ENCODE results near the gene MRPL4. TPM values are rescaled to one million over a fixed set of nuclear protein-coding genes. Genes with fewer than 3 reads are reported as not detected.
"Not testable (repeated sequence)": the region's sequence is repeated elsewhere in the genome, so short reads cannot be mapped to it uniquely, and the experiment has no call there.

The MRPL4 gene
- total RNA-seq, 3 donors from 2014 or later (not counting 1 experiment from before 2014, with no cell fraction given) = 34.5 to 41.6 (median 40.2) TPM

GRCh38 chr19:10233946-10234345 is 18.1 kb upstream of the MRPL4 start:
- H3K36me3 Mint-ChIP-seq = no peaks in the 10 kb centered on the region
- DNase-seq (no peak), ATAC-seq (no peak)
- H3K27ac Mint-ChIP-seq = no peak overlapping the region
- H3K9me3 Mint-ChIP-seq = no peaks in the 10 kb centered on the region
- no peak overlapping the region for H3K27ac ChIP-seq (ENCODE audit: low read length)
- WGBS (ENCODE audit: insufficient coverage) = 89% methylated on average over 4 of the region's 4 CpGs
- H3K27me3 Mint-ChIP-seq (ENCODE audit: low read depth in 2 of 2) = no peaks in the 10 kb centered on the region
- H3K36me3 ChIP-seq (ENCODE audit: control insufficient read depth, insufficient read depth, low read length) = no peaks in the 10 kb centered on the region
- no peaks in the 10 kb centered on the region for H3K9me3 ChIP-seq (ENCODE audit: control insufficient read depth, insufficient read depth, low read length)
- peaks cover 16 to 27% of the 10 kb centered on the region in 2 donors for H3K4me1 Mint-ChIP-seq
- no peak overlapping the region for H3K4me3 Mint-ChIP-seq
- intact Hi-C loops (cut with micrococcal nuclease) = loop anchor here (5.0 kb wide), 1 partner anchor 302 kb away; no protein-coding TSS in a partner anchor
- H3K4me1 ChIP-seq (ENCODE audit: control insufficient read depth, insufficient read depth, low read length) = peaks cover 52% of the 10 kb centered on the region
- no peaks in the 10 kb centered on the region for H3K27me3 ChIP-seq (ENCODE audit: control insufficient read depth, insufficient read depth, low read length)
- no peak overlapping the region for H3K4me3 ChIP-seq (ENCODE audit: low read length)
- no peak for TF ChIP-seq CTCF (IDR thresholded peaks at IDR 0.05)

- no peaks in the 10 kb centered on the region for H3K27me3 ChIP-seq (ENCODE audit: control insufficient read depth, insufficient read depth, low read length)
- H3K27ac Mint-ChIP-seq = peak overlapping the region; percentile 99 to 100
- no peak overlapping the region for H3K4me3 ChIP-seq (ENCODE audit: low read length)
- 100% methylated on average over 1 of the region's 4 CpGs for WGBS (ENCODE audit: insufficient coverage)
- intact Hi-C loops (cut with micrococcal nuclease) = no loop called here
- ATAC-seq (no peak), DNase-seq (no peak)
- no peaks in the 10 kb centered on the region for H3K9me3 Mint-ChIP-seq
- peak overlapping the region; percentile 40 for H3K4me3 Mint-ChIP-seq
- H3K4me1 ChIP-seq (ENCODE audit: control insufficient read depth, insufficient read depth, low read length) = peaks cover 42% of the 10 kb centered on the region
- peaks cover 10 to 18% of the 10 kb centered on the region in 2 donors for H3K4me1 Mint-ChIP-seq
- no peaks in the 10 kb centered on the region for H3K27me3 Mint-ChIP-seq (ENCODE audit: low read depth in 2 of 2)
- no peaks in the 10 kb centered on the region for H3K36me3 ChIP-seq (ENCODE audit: control insufficient read depth, insufficient read depth, low read length)
- no peaks in the 10 kb centered on the region for H3K36me3 Mint-ChIP-seq
- H3K9me3 ChIP-seq (ENCODE audit: control insufficient read depth, insufficient read depth, low read length) = no peaks in the 10 kb centered on the region
- H3K27ac ChIP-seq (ENCODE audit: low read length) = peak overlapping the region; percentile 71
- no peak for TF ChIP-seq CTCF (IDR thresholded peaks at IDR 0.05)
These were observed 17.0 kb upstream of the MRPL4 start for GRCh38 chr19:10235003-10235402.

GRCh38 chr19:10235409-10235808 is 16.6 kb upstream of the MRPL4 start:
- H3K9me3 Mint-ChIP-seq = not testable (repeated sequence)
- 83% methylated on average over 5 of the region's 7 CpGs for WGBS (ENCODE audit: insufficient coverage)

GRCh38 chr19:10237702-10238101 is 14.3 kb upstream of the MRPL4 start:
- Mint-ChIP-seq H3K36me3 (no peaks in the 10 kb centered on the region), H3K9me3 (no peaks in the 10 kb centered on the region), H3K4me3 (no peak overlapping the region), H3K27me3 (ENCODE audit: low read depth in 2 of 2) (no peaks in the 10 kb centered on the region), H3K27ac (peak overlapping the region; percentile 69 to 76), H3K4me1 (peaks cover 10 to 18% of the 10 kb centered on the region in 2 donors)
- peaks cover 30% of the 10 kb centered on the region for H3K4me1 ChIP-seq (ENCODE audit: control insufficient read depth, insufficient read depth, low read length)
- intact Hi-C loops (cut with micrococcal nuclease) = loop anchor here (2.0 kb wide), 1 partner anchor 33 kb away; the partner anchor contains the start of gene ICAM1
- H3K36me3 ChIP-seq (ENCODE audit: control insufficient read depth, insufficient read depth, low read length) = no peaks in the 10 kb centered on the region
- DNase-seq = no peak
- TF ChIP-seq CTCF (IDR thresholded peaks at IDR 0.05) = no peak
- 100% methylated on average over 4 of the region's 6 CpGs for WGBS (ENCODE audit: insufficient coverage)
- no peak for ATAC-seq
- no peaks in the 10 kb centered on the region for H3K9me3 ChIP-seq (ENCODE audit: control insufficient read depth, insufficient read depth, low read length)
- no peaks in the 10 kb centered on the region for H3K27me3 ChIP-seq (ENCODE audit: control insufficient read depth, insufficient read depth, low read length)
- no peak overlapping the region for H3K4me3 ChIP-seq (ENCODE audit: low read length)
- no peak overlapping the region for H3K27ac ChIP-seq (ENCODE audit: low read length)

More at GRCh38 chr19:10235409-10235808, 16.6 kb upstream of the MRPL4 start:
- H3K36me3 Mint-ChIP-seq; H3K4me3 ChIP-seq (ENCODE audit: low read length); ATAC-seq; H3K36me3 ChIP-seq (ENCODE audit: control insufficient read depth, insufficient read depth, low read length); H3K27me3 Mint-ChIP-seq (ENCODE audit: low read depth in 2 of 2); DNase-seq; H3K27me3 ChIP-seq (ENCODE audit: control insufficient read depth, insufficient read depth, low read length); H3K9me3 ChIP-seq (ENCODE audit: control insufficient read depth, insufficient read depth, low read length); intact Hi-C loops (cut with micrococcal nuclease): not testable (repeated sequence)
- peaks cover 10 to 18% of the 10 kb centered on the region in 2 donors for H3K4me1 Mint-ChIP-seq
- Histone ChIP-seq H3K27ac (ENCODE audit: low read length) (peak overlapping the region; percentile 71), H3K4me1 (ENCODE audit: control insufficient read depth, insufficient read depth, low read length) (peaks cover 38% of the 10 kb centered on the region)
- H3K27ac Mint-ChIP-seq = peak overlapping the region; percentile 99 to 100
- H3K4me3 Mint-ChIP-seq = peak overlapping the region; percentile 91
